ENCODE data around the gene JARID2.

JARID2 gene

DNA sequence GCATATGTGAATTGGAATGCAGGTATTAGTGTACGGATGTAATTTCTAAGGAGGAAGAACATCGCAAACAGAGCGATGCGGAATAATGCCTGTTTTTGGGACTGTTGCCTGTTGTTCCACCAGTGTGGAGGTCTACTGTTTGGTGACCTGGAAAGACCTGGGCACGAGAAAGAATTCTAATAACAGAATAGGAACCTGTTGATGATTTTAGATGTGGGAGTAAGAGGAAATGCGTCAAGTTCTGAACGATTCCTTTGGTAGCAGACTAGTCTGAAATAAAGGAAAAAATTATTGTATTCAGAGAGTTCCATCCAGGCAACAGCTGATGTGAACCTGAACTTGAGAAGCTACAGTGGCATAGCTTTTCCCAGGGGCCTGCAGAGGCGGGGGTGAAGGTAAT lies 224.9 kb downstream of the JARID2 start:
- no peak for DNase-seq (ENCODE audit: low read depth)
- TF ChIP-seq, protein P1, sequence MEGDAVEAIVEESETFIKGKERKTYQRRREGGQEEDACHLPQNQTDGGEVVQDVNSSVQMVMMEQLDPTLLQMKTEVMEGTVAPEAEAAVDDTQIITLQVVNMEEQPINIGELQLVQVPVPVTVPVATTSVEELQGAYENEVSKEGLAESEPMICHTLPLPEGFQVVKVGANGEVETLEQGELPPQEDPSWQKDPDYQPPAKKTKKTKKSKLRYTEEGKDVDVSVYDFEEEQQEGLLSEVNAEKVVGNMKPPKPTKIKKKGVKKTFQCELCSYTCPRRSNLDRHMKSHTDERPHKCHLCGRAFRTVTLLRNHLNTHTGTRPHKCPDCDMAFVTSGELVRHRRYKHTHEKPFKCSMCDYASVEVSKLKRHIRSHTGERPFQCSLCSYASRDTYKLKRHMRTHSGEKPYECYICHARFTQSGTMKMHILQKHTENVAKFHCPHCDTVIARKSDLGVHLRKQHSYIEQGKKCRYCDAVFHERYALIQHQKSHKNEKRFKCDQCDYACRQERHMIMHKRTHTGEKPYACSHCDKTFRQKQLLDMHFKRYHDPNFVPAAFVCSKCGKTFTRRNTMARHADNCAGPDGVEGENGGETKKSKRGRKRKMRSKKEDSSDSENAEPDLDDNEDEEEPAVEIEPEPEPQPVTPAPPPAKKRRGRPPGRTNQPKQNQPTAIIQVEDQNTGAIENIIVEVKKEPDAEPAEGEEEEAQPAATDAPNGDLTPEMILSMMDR (IDR thresholded peaks at IDR 0.05; ENCODE audit: control insufficient read depth, extremely low read depth, insufficient read depth) = no peak
- H3K4me3 ChIP-seq (ENCODE audit: low read depth, low read length) = no peak overlapping the region

- DNase-seq (ENCODE audit: low read depth) = no peak
- TF ChIP-seq, protein P1 (IDR thresholded peaks at IDR 0.05; ENCODE audit: control insufficient read depth, extremely low read depth, insufficient read depth) = no peak
- no peak overlapping the region for H3K4me3 ChIP-seq (ENCODE audit: low read depth, low read length)
Measured at GRCh38 chr6:15472621-15473020, 226.8 kb downstream of the JARID2 start.

DNA sequence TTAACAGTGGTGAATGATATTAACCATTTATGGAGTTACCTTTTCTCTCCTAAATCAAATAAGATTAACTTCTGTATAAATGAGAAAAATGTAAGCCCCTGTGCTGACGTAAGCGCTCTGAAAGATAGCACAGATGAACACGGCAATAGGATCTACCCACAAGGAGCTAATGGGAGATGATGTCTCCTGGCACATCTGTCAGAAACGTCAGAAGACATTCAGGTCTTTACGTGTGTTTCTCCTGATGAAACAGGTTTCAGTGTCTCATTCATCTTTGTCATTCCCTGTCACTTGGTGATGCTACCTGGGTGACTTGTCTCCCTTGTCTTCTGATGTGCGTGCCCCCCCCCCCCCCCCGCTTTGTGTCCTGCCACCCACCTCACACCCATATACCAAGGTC lies 227.3 kb downstream of the JARID2 start:
- DNase-seq (ENCODE audit: low read depth) = no peak
- no peak overlapping the region for H3K4me3 ChIP-seq (ENCODE audit: low read depth, low read length)
- TF ChIP-seq, protein P1 (IDR thresholded peaks at IDR 0.05; ENCODE audit: control insufficient read depth, extremely low read depth, insufficient read depth) = no peak

DNA sequence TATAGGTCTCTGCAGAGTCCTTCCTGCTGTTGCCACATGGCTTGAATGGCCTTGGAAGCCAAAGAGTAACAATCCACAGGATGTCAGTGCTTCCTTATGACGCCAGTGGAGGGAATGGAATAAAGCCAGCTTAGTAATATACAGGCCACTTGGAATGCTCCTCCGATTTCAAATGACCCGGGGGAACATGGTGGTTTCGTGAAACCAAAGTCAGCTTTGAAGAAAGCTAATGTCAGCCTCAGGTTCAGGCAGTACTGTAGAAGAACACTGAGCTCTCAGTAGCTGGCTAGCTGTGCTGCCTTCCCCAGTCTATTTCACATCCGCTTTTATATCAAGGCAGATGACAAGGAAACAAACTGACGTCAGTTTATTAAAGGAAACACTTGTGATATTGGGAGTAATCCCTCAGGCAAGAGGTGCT lies 227.9 kb downstream of the JARID2 start:
- TF ChIP-seq, protein P1 (IDR thresholded peaks at IDR 0.05; ENCODE audit: control insufficient read depth, extremely low read depth, insufficient read depth) = no peak
- no peak for DNase-seq (ENCODE audit: low read depth)
- no peak overlapping the region for H3K4me3 ChIP-seq (ENCODE audit: low read depth, low read length)

GRCh38 chr6:15474196-15474595 lies 228.3 kb downstream of the JARID2 start:
- no peak overlapping the region for H3K4me3 ChIP-seq (ENCODE audit: low read depth, low read length)
- TF ChIP-seq, protein P1 (IDR thresholded peaks at IDR 0.05; ENCODE audit: control insufficient read depth, extremely low read depth, insufficient read depth) = no peak
- DNase-seq (ENCODE audit: low read depth) = no peak

DNA sequence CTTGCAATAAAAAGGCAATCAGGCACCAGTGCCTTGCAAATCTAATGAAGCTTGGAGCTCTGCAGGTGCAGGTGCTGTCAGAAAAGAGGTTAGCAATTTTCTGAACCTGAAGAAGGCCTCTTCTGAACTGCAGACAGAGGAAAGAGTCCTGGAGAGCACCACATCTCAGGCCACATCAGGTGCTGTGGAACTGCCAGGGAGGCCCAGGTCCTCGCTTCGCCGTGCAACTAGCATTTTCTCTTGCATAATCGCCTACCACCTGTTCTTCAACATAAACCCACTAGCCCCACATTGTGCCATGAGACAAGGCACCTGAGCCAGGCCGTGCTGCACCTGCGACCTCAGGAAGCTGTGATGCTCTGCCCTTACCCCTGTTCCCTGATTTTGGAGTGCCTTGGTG lies 229.4 kb downstream of the JARID2 start:
- TF ChIP-seq, protein P1 (IDR thresholded peaks at IDR 0.05; ENCODE audit: control insufficient read depth, extremely low read depth, insufficient read depth) = no peak
- DNase-seq (ENCODE audit: low read depth) = no peak

DNA sequence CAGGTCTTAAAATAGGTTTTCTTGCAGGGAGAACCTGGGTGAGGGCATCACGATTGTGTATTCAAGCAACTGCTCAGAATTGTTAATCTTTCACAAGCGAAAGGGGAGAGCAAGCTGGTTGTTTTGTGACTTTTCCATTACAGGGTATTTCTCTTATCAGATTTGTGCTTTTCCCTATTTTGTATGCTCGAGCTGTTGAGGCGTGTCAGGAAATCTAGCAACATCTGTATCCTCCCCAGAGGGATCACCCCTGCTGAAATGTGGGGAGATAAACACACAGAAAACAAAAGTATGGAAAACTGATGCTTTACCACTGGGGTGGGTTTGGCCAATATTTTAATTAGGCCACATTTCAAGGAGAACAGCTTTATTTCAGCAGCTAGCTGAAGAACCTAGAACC lies 230.0 kb downstream of the JARID2 start:
- TF ChIP-seq, protein P1 (IDR thresholded peaks at IDR 0.05; ENCODE audit: control insufficient read depth, extremely low read depth, insufficient read depth) = no peak

More for the DNA sequence above, 229.4 kb downstream of the JARID2 start:
- H3K4me3 ChIP-seq (ENCODE audit: low read depth, low read length) = no peak overlapping the region

More for the DNA sequence above, 230.0 kb downstream of the JARID2 start:
- no peak for DNase-seq (ENCODE audit: low read depth)
- H3K4me3 ChIP-seq (ENCODE audit: low read depth, low read length) = no peak overlapping the region
